Neural progenitor cell (in vitro differentiated cells): ENCODE measurements around the gene MBP.

Experiments used
- CTCF ChIP-seq: fragments of 200-600 bp; sonication (generic); IDR thresholded peaks from 2 replicates; pipeline ENCODE4 v1.5.1; 2017; ENCODE audit warnings: antibody characterized with exemption, mild to moderate bottlenecking
- EZH2 ChIP-seq: fragments of 200-600 bp; sonication (generic); IDR thresholded peaks from 2 replicates; pipeline ENCODE4 v1.6.1; 2017; ENCODE audit warnings: antibody characterized with exemption, mild to moderate bottlenecking, moderate library complexity
- EZH2phosphoT487 ChIP-seq: fragments of 200-600 bp; sonication (generic); IDR thresholded peaks from 2 replicates; pipeline ENCODE4 v1.6.1; 2017; ENCODE audit warnings: antibody characterized with exemption

DNA sequence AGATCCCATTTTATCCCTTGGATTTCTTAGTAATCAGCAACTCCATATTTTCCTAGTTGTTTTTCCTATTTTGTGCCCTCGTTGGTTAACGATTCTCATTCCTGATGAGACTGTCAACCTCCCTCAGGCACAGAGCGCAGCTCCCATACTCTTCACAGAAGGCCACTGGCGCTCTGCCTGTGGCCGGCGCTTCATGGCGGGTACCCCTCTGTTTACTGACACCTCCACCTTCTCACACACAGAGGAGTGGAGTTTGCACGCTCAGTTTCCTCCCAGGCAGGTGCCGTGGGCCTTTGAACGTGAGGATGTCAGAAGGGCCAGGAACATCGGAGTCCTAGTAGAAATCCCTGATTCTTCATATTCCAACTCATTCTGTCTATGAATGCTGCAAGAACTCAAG lies 139.0 kb downstream of the MBP start:
- TF ChIP-seq EZH2phosphoT487 (no peak), CTCF (no peak), EZH2 (no peak)
